IgD-negative memory B cell (primary cell): Measurements from ENCODE around the gene DNM3. TPM values are rescaled to one million over a fixed set of nuclear protein-coding genes. Genes with fewer than 3 reads are reported as not detected.
"Not testable (repeated sequence)": the region's sequence is repeated elsewhere in the genome, so short reads cannot be mapped to it uniquely, and the experiment has no call there.

Source experiments
- H3K27ac Mint-ChIP-seq, 3 donors: one replicate each; pipeline ENCODE4 v1.8.0; 2020 to 2022; ENCODE audit warnings: mild to moderate bottlenecking in 3 of 3, mixed read lengths in 3 of 3, moderate library complexity in 1 of 3
- H3K27me3 Mint-ChIP-seq: one replicate; pipeline ENCODE4 v1.8.0; 2021; ENCODE audit warnings: mixed read lengths
- H3K36me3 Mint-ChIP-seq: one replicate; pipeline ENCODE4 v1.8.0; 2020; ENCODE audit warnings: mild to moderate bottlenecking, mixed read lengths
- H3K4me1 Mint-ChIP-seq, 3 donors: one replicate each; pipeline ENCODE4 v1.8.0; 2020 to 2022; ENCODE audit warnings: mixed read lengths in 3 of 3, mild to moderate bottlenecking in 1 of 3
- H3K4me3 Mint-ChIP-seq, 4 donors: one replicate each; pipeline ENCODE4 v1.8.0; 2020 to 2022; ENCODE audit warnings: mild to moderate bottlenecking in 4 of 4, mixed read lengths in 4 of 4, moderate library complexity in 3 of 4
- H3K9me3 Mint-ChIP-seq, 3 donors: one replicate each; pipeline ENCODE4 v1.8.0; 2020 to 2021; ENCODE audit warnings: mixed read lengths in 3 of 3, mild to moderate bottlenecking in 1 of 3
- polyA plus RNA-seq: library from polyadenylated mRNA; unstranded; fragments of 300-500 nt; fragmentation: Illumina TruSeq; gene quantifications from one replicate; pipeline ENCODE4 v1.2.3, GENCODE V29; 2021

DNM3 gene
- polyA plus RNA-seq, 1 donor from 2014 or later = 0.39 TPM

DNA sequence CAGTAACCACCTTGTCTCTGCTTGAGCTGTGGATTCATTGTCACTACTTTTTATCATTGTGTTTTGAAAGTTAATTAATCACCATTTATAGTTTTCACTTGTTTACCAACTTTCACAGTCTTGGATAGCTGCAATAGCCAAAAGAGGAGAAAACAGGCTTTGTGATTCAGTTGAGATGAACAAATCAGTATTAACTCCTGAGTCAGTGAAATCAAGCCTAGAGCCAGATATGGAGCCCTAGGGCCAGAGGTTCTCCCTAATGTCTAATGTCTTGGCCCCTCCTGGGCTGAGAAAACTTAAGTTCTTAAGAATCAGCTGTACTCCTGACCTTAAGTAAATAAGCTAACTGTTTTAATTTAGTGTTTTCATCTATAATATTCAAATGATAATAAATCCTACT is 228.8 kb downstream of the DNM3 start:
- Mint-ChIP-seq H3K4me1 (no peaks in the 10 kb centered on the region), H3K27me3 (no peaks in the 10 kb centered on the region), H3K27ac (no peak overlapping the region), H3K9me3 (peaks cover 0 to 4% (median 0%) of the 10 kb centered on the region in 3 donors), H3K4me3 (no peak overlapping the region), H3K36me3 (peaks cover 2% of the 10 kb centered on the region)

DNA sequence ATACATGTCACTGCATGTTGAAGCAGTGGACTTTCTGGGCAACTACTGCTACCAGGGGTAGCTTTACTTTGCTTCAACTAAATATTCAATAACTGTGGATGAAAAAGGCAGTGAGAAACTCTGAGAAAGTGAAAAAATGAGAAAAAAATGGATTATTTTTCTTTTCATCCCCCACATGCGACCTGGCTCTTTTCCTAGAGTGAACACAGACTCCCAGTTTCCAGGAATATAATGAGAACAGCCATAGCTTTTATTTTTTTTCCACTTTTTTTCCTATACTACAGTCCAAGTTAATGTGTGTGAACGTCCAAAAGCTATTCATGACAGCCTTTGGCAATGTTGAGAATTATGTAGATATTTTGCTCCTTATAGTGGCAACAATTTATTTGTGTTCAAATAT is 230.4 kb downstream of the DNM3 start:
- Mint-ChIP-seq H3K27me3 (no peaks in the 10 kb centered on the region), H3K9me3 (peaks cover 0 to 4% (median 0%) of the 10 kb centered on the region in 3 donors), H3K27ac (no peak overlapping the region), H3K36me3 (peaks cover 3% of the 10 kb centered on the region), H3K4me1 (no peaks in the 10 kb centered on the region), H3K4me3 (no peak overlapping the region)

DNA sequence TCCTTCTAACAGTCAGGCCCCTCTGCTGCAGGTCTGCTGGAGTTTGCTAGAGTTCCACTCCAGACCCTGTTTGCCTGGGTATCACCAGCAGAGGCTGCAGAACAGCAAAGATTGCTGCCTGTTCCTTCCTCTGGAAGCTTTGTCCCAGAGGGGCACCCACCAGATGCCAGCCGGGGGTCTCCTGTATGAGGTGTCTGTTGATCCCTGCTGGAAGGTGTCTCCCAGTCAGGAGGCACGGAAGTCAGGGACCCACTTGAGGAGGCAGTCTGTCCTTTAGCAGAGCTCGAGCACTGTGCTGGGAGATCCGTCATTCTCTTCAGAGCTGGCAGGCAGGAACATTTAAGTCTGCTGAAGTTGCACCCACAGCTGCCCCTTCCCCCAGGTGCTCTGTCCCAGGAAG is 238.6 kb downstream of the DNM3 start:
- not testable (repeated sequence) for H3K36me3 Mint-ChIP-seq, H3K9me3 Mint-ChIP-seq, H3K27me3 Mint-ChIP-seq, H3K4me1 Mint-ChIP-seq, H3K27ac Mint-ChIP-seq, H3K4me3 Mint-ChIP-seq

DNA sequence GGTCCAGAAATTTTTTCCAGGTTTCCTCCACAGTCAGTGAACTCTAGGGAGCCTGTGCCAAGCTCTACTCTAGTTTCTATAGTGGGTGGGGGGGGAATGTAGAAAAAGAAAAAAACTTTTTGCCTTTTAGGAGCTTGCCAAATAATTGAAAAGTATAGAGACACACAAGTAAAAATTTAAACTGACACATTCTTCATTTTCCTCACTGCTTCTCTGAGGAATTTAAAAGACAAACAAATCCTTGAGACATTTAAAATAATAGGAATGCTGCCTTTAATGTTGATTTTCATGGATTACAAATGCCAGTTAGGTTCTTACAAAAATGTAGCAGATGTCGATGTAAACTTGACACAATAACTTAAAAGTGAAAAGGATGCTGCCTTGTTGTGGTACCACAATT is 241.9 kb downstream of the DNM3 start:
- Mint-ChIP-seq H3K9me3 (peaks cover 0 to 2% (median 1%) of the 10 kb centered on the region in 3 donors), H3K4me1 (peaks cover 0 to 1% (median 0%) of the 10 kb centered on the region in 3 donors), H3K36me3 (peaks cover 4% of the 10 kb centered on the region), H3K27me3 (no peaks in the 10 kb centered on the region), H3K27ac (no peak overlapping the region), H3K4me3 (no peak overlapping the region)

DNA sequence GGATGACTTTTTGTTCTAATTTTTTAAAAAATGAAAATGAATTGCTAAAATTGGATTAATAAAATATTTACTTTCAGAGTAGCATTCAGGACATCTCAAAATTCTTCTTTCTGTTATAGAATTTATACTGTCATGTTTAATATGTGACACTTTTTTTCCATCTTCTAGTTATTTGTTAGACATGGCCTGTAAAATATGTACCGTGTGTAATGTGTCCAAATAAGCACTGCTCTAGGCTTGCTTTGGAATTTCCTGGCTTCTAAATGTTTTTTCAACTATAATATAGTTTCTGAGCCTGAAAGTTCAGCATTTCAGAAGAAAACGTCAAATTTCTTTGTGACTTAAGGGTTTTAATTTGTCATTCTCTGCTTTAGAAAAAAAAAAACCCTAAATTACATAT is 243.6 kb downstream of the DNM3 start:
- H3K27ac Mint-ChIP-seq = no peak overlapping the region
- H3K4me3 Mint-ChIP-seq = no peak overlapping the region
- peaks cover 1% of the 10 kb centered on the region for H3K27me3 Mint-ChIP-seq
- H3K36me3 Mint-ChIP-seq = peaks cover 4% of the 10 kb centered on the region
- H3K9me3 Mint-ChIP-seq = peaks cover 0 to 2% (median 1%) of the 10 kb centered on the region in 3 donors
- peaks cover 0 to 2% (median 2%) of the 10 kb centered on the region in 3 donors for H3K4me1 Mint-ChIP-seq

DNA sequence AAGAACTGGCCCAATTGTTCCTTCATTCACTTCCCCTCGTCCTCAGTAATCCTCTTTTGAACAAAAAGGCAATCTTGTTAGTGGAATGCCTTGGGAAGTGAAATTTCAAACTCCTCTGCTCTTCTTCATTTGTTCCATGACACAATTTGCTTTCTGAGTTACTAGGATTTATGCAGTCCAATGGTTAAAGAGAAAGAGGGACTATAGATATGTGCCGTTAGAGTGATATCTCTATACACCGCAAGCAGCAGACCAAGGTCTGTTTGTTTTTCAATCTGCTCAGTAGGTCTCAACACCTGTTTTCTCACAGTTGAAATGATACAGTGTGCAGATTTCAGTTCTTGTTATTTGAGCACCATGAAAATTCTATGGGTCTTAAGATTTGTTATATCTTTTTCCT is 244.0 kb downstream of the DNM3 start:
- Mint-ChIP-seq H3K36me3 (peaks cover 4% of the 10 kb centered on the region), H3K27ac (no peak overlapping the region), H3K9me3 (peaks cover 0 to 2% (median 1%) of the 10 kb centered on the region in 3 donors), H3K4me3 (no peak overlapping the region), H3K27me3 (peaks cover 1% of the 10 kb centered on the region), H3K4me1 (peaks cover under 1 to 6% (median 6%) of the 10 kb centered on the region in 3 donors)

DNA sequence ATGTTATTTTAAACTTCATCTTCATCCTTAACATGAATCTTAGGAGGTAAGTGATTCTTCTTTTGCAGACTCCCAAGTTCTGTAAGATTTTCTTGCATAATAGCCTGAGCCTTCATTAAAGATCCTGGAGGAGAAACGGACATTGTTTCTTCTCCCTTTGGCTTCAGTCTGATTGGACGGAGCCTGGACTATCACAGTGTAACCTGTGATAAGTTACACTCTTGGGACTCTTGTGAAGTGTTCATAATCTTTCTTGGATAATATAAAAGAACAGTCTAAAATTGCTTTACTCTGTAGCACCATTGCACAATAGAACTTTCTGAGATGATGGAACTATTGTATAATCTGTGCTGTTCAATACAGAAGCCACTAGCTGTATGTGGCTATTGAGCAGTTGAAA is 244.8 kb downstream of the DNM3 start:
- no peak overlapping the region for H3K4me3 Mint-ChIP-seq
- H3K27ac Mint-ChIP-seq = no peak overlapping the region
- peaks cover 1% of the 10 kb centered on the region for H3K27me3 Mint-ChIP-seq
- peaks cover 0 to 2% (median under 1%) of the 10 kb centered on the region in 3 donors for H3K9me3 Mint-ChIP-seq
- H3K36me3 Mint-ChIP-seq = peaks cover 4% of the 10 kb centered on the region
- peaks cover 1 to 9% (median 8%) of the 10 kb centered on the region in 3 donors for H3K4me1 Mint-ChIP-seq

DNA sequence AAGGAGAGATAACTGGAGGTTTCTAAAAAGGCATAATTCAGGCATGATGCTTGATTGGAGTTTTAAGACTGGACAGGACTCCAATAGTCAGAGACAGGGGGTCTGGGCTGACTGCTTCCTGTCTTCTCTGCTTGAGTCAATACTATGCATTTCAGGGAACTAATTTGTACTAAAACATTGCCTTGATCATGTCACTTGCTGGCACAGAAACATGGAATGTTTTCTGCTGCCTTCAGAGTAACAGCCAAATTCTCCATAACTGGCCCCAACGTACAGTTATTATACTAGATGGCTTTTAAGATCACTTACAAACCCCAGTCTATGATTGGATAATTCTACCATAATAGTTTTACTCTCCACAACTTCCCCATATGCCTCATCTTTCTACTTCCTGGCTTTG is 247.0 kb downstream of the DNM3 start:
- Mint-ChIP-seq H3K27ac (peak overlapping the region in 1 of 3 donors; percentile 10), H3K4me1 (peaks cover 1 to 9% (median 8%) of the 10 kb centered on the region in 3 donors), H3K4me3 (no peak overlapping the region), H3K36me3 (peaks cover 1% of the 10 kb centered on the region), H3K9me3 (peaks cover 0 to 1% (median 0%) of the 10 kb centered on the region in 3 donors), H3K27me3 (peaks cover 1% of the 10 kb centered on the region)

DNA sequence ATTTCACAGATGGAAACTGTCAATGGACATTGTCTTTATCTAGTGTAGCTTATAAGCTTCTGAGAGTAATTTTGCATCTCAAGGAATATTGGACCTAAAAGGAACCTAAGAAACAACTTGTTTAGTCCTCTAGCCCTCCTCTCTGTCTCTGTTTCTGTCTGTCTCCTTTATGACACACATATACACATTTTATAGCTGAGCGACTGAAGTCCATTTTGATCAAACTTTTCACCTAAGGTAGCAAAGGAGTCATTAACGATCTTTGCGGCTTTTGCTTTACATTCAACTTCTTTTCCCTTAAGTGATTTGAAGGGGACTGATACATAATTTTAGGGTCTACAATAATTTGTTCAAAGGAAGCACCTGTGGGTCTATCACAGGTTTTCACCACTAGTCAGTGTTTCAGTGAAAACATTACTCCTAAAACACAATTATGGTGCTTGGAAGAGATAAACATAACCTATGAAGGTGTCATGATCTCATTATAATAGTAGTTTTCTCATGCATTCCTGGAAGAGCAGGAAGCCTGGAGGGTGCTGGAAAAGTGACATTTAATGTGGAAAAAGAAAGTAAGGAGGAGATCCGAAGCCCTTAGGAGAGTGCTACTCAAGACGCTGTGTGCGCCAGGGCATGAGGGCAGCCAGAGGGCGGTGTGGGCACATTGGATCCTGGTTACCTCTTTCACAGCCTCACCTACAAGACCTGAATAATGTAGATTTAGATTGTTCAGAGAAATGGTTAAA is 248.6 kb downstream of the DNM3 start:
- H3K27ac Mint-ChIP-seq = peak overlapping the region in 1 of 3 donors; percentile 72
- H3K27me3 Mint-ChIP-seq = peaks cover 1% of the 10 kb centered on the region
- H3K9me3 Mint-ChIP-seq = peaks cover 0 to 1% (median 0%) of the 10 kb centered on the region in 3 donors
- no peak overlapping the region for H3K4me3 Mint-ChIP-seq
- H3K4me1 Mint-ChIP-seq = peaks cover 1 to 9% (median 8%) of the 10 kb centered on the region in 3 donors
- peaks cover 1% of the 10 kb centered on the region for H3K36me3 Mint-ChIP-seq

DNA sequence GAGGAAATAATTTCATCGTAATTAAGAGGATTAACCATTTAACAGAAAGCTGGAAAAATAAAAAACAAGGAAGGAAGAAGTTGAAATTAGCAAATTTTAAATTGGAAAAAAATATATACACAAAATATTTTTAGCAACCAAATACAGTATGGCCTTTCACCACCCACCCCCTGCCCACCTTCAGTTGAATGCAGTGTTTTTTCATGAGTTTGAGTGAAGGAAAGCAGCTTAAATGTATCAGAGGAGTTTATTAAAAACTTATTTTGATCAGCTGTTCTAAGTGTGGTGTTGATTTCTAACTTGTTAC is 249.2 kb downstream of the DNM3 start:
- Mint-ChIP-seq H3K27me3 (peaks cover 1% of the 10 kb centered on the region), H3K36me3 (peaks cover 1% of the 10 kb centered on the region), H3K4me3 (no peak overlapping the region), H3K27ac (no peak overlapping the region), H3K4me1 (peaks cover 1 to 9% (median 8%) of the 10 kb centered on the region in 3 donors), H3K9me3 (peaks cover 0 to 1% (median 0%) of the 10 kb centered on the region in 3 donors)

DNA sequence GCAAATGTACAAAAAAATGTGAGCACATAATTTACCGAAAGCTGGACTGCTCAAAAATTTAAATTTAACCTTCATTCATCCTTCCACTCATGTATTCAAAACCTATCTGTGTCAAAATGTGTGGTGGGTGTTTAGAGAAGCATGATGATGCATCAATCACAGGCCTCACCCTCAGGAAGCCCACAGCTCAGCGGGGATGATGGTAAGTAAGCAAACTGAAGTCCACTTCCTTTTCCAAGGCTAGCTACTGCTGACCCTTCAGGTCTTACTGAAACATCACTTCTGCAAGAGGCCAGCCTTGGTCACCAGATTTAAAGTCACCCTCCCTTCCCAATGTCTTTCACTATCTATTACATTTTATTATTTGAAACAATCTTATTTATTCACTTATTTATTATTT is 254.5 kb downstream of the DNM3 start:
- H3K9me3 Mint-ChIP-seq = peaks cover 0 to 1% (median 0%) of the 10 kb centered on the region in 3 donors
- H3K27me3 Mint-ChIP-seq = no peaks in the 10 kb centered on the region
- peaks cover 2% of the 10 kb centered on the region for H3K36me3 Mint-ChIP-seq
- H3K4me1 Mint-ChIP-seq = peaks cover 2 to 5% (median 4%) of the 10 kb centered on the region in 3 donors
- H3K4me3 Mint-ChIP-seq = no peak overlapping the region
- no peak overlapping the region for H3K27ac Mint-ChIP-seq

DNA sequence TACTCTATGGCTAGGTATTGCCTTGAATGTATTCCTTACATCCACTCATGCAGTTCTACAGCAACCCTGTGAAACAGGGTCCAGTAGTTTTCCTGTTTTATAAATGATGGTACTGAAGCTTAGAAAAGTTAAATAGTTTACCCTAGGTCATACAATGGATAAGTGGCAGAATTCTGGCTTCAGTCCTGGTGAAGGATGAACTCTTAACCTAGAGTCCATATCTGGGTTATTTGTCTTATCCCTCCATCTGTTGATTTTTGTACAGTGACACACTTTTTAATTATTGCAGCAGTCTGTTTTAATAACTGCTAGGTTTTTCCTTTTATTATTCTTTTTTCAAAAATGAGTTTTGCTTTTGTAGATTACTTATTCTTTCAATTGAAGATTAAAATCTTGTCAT is 263.9 kb downstream of the DNM3 start:
- Mint-ChIP-seq H3K27ac (no peak overlapping the region), H3K4me1 (no peaks in the 10 kb centered on the region), H3K27me3 (no peaks in the 10 kb centered on the region), H3K36me3 (no peaks in the 10 kb centered on the region), H3K9me3 (no peaks in the 10 kb centered on the region), H3K4me3 (no peak overlapping the region)

DNA sequence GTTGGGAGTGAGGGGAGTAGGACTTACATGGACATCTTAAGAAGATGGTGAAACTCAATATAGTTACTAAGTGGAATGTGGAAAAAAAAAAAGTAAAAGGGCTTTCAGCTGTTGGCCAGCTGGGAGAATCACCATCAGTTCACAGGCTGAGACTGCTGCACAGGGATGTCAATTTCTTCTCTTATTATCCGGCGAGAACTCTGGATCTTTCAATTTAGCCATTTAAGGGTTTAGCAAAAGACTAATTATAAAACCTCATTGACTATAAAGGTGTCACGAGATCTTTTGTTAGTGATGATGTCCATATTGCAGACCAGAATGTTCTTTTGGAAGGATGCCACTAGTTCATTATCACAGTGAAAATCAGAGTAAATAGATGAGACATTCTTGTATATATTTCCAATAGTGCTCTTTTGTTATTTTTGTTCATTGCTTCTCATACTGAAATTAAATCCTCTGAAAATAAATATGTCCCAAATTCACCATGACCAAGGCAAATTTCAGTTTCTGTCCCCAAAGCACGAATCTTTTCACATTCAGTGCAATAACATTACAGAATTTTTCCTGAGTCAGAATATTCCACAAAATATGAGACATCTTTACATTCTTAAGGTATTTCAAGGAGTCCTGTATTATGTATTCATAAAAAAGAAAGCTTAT is 266.1 kb downstream of the DNM3 start:
- no peak overlapping the region for H3K4me3 Mint-ChIP-seq
- H3K27me3 Mint-ChIP-seq = peaks cover 1% of the 10 kb centered on the region
- no peaks in the 10 kb centered on the region for H3K4me1 Mint-ChIP-seq
- H3K9me3 Mint-ChIP-seq = no peaks in the 10 kb centered on the region
- H3K36me3 Mint-ChIP-seq = no peaks in the 10 kb centered on the region
- no peak overlapping the region for H3K27ac Mint-ChIP-seq

DNA sequence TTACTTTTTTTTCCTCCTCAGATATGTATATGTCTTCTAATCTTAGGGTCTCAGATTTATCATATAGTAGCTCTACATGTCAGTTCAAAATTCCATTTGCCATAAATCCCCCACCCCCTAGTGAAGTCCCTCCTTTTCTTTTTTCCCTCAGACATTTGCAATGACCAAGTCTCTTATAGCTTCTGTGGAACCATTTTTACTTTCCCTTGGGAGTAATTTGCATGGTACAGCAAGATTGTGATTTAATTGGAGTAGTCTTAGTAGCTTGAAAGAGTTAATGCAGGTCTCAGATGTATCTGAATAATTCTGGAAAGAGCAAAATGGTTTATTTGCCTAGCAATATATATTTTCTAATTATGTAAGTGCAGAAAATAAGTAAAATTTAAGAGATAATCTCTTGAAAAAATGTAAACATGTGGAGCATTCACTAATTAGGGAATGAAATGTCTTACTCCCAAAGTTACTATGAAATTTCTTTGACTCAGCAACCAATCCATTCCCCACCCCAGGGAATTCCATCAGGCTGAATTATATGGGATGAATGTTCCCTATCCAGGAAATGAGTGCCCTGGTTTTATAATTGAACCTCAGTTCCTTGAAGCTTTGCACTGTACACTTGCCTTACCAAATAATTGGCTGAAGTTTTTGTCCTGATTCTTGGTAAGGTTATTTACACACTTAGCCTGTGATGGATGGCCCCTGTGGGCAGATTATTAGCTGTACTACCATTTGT is 267.0 kb downstream of the DNM3 start:
- Mint-ChIP-seq H3K36me3 (no peaks in the 10 kb centered on the region), H3K27me3 (peaks cover 1% of the 10 kb centered on the region), H3K9me3 (no peaks in the 10 kb centered on the region), H3K4me3 (no peak overlapping the region), H3K4me1 (no peaks in the 10 kb centered on the region), H3K27ac (no peak overlapping the region)

DNA sequence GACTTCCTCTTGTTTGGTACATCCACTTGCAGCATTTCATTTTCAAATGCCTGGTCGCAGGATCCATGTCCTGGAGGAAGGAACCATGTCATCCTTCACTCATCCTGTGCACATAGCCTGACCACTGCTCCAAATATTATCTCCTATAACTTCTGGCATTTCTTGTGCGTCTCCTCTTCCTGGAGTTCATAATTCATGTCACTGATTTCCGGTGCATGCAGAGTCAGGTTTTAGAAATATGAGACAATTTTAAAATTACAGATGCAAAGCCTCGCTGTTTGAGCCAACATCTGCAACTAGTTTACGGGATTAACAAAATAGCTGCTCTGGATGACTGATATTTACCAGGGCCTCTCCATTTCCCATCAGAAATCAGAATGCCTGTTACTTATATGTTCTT is 268.1 kb downstream of the DNM3 start:
- peaks cover 1% of the 10 kb centered on the region for H3K27me3 Mint-ChIP-seq
- H3K36me3 Mint-ChIP-seq = no peaks in the 10 kb centered on the region
- no peak overlapping the region for H3K27ac Mint-ChIP-seq
- peaks cover 0 to 5% (median 0%) of the 10 kb centered on the region in 3 donors for H3K4me1 Mint-ChIP-seq
- H3K4me3 Mint-ChIP-seq = no peak overlapping the region
- no peaks in the 10 kb centered on the region for H3K9me3 Mint-ChIP-seq
